ENCODE measurements around the gene METTL26.
A peak's percentile ranks its signal among the peaks of the same experiment; 100 is the strongest.

METTL26 gene

DNA sequence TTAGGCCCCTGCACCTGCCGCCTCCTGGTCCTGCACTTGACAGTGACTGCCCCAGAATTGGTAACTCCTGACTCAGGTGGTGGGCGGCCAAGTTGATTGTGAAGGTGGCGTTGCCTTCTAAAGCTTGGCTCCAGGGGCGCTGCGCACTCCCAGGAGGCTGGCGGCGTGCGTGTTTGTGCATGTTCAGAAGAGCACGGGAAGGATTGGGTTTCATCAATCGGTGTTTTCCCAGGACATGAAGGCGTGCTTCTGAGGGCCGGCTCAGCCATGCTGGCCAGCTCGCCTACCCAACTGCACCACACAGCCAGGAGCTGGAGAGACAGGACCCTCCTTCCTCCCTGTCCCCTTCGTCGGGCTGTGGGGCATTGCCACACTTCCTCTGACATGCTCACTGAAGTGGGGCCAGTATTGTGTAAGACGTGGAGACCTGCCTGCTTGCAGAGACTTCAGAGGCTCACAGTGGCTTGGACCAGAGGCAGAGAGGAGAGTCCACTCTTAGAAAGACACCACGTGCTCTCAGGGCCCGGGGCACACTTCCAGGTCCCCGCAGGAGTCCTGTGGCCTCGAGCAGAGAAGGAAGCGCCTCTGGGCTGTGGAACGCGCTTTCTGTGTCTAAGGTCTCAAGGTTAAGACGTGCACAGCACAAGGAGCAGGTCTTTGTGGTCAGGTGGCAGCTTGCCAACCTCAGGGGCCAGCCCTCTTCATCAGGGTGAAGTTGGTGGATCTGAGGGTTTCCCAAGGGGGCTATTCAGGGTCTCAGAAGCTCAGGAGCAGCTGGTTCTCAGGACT is 43.4 kb downstream of the METTL26 start:
- Mint-ChIP-seq H3K9me3 (no peaks in the 10 kb centered on the region), H3K27me3 (no peaks in the 10 kb centered on the region), H3K36me3 (ENCODE audit: insufficient read depth) (peaks cover 29% of the 10 kb centered on the region), H3K27ac (peak overlapping the region in 1 of 2 donors; percentile 49), H3K4me1 (ENCODE audit: low read depth in 2 of 2) (peaks cover 48 to 51% of the 10 kb centered on the region in 2 donors), H3K4me3 (peak overlapping the region in 1 of 2 donors; percentile 40)
- ATAC-seq (replicated peaks) (no peak), DNase-seq (no peak)

DNA sequence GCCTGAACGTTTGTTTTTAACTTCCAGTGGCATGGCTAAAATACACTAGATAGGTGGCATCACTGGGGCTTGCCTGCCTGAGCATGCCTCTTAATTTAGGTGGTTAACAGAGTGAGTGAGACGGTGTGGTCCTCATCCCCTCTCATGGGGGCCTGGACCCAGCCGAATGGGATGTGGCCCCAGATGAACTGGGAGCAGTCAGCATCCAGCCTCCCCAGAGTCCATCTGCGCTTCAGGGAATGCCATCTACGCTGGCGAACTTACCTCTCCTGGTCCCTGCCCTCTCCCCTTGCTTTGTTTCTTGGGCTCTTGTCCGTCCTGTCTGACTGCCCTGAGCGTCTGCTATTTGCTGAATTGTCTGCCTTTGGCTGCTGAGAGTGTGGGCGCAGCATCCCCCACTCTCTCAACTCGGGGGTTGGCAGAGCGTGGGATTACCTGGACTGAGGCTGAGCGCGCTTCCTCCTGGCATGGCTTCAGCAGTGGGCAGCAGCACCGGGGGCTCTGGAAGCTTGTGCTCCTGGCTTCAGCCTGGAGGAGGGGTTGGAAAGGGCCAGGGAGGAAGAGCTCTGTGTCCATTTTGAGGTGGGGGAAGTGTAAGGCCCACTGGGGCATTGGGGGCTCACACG is 44.1 kb downstream of the METTL26 start:
- Mint-ChIP-seq H3K27ac (no peak overlapping the region), H3K27me3 (no peaks in the 10 kb centered on the region), H3K9me3 (no peaks in the 10 kb centered on the region), H3K4me3 (peak overlapping the region; percentile 81 to 93), H3K36me3 (ENCODE audit: insufficient read depth) (peaks cover 27% of the 10 kb centered on the region), H3K4me1 (ENCODE audit: low read depth in 2 of 2) (peaks cover 51% of the 10 kb centered on the region in 2 donors)
- DNase-seq (no peak), ATAC-seq (replicated peaks) (no peak)

DNA sequence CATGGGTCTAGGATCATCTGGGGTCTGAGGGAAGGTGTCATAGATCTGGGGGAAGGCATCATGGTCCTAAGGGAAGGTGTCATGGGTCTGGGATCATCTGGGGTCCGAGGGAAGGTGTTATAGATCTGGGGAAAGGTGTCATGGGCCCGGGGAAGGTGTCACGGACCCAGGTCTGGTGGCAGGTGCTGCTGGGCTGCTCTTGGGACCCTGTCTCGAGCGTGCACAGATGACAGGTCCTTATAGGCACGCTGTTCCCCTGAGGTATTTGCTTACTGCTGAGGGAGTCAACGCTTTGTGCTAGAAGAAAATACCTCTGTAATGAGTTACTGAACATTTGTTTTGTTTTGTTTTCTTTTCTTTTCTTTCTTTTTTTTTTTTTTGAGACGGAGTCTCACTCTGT is 44.9 kb downstream of the METTL26 start:
- H3K36me3 Mint-ChIP-seq (ENCODE audit: insufficient read depth): peaks cover 26% of the 10 kb centered on the region
- DNase-seq (no peak), ATAC-seq (replicated peaks) (no peak)
- peaks cover 45 to 47% of the 10 kb centered on the region in 2 donors for H3K4me1 Mint-ChIP-seq (ENCODE audit: low read depth in 2 of 2)
- no peaks in the 10 kb centered on the region for H3K27me3 Mint-ChIP-seq
- peak overlapping the region; percentile 81 to 93 for H3K4me3 Mint-ChIP-seq
- H3K27ac Mint-ChIP-seq: peak overlapping the region; percentile 57 to 77
- no peaks in the 10 kb centered on the region for H3K9me3 Mint-ChIP-seq

DNA sequence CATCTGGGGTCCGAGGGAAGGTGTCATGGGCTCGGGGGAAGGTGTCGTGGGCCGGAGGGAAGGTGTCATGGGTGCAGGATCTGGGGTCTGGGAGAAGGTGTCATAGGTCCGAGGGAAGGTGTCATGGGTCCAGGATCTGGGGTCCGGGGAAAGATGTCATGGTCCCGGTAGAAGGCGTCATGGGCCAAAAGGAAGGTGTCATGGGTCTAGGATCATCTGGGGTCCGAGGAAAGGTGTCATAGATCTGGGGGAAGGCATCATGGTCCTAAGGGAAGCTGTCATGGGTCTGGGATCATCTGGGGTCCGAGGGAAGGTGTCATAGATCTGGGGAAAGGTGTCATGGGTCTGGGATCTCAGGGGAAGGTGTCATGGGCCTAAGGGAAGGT is 45.3 kb downstream of the METTL26 start:
- ATAC-seq (replicated peaks): no peak
- Mint-ChIP-seq H3K27ac (peak overlapping the region; percentile 57 to 77), H3K4me1 (ENCODE audit: low read depth in 2 of 2) (peaks cover 41 to 44% of the 10 kb centered on the region in 2 donors)

DNA sequence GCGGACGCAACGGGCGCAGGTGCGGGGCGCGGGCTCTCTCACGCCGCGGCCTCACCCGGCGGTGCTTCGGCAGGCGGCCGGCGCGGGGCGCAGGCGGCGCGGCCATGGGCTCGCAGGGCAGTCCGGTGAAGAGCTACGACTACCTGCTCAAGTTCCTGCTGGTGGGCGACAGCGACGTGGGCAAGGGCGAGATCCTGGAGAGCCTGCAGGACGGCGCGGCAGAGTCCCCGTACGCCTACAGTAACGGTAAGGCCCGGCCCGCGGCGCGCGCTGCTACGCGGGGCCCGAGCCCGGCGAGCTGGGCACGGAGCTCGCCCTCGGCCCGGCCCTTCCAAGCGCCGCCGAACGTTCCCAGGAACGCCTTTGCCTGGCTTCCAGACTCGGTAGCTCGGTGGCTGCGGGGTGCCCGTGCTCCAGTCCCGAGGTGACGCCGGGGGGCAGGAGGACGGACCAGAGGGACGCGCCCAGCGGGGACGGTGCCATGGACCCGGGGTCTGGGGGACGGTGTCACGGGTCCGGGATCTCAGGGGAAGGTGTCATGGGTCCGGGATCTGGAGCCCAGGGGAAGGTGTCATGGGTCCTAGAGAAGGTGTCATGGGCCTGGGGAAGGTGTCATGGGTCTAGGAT is 45.8 kb downstream of the METTL26 start:
- DNase-seq (peak in 1 of 3 experiments; percentile 16), ATAC-seq (replicated peaks) (no peak)
- H3K4me1 Mint-ChIP-seq (ENCODE audit: low read depth in 2 of 2): peaks cover 41 to 43% of the 10 kb centered on the region in 2 donors
- no peaks in the 10 kb centered on the region for H3K27me3 Mint-ChIP-seq
- peaks cover 26% of the 10 kb centered on the region for H3K36me3 Mint-ChIP-seq (ENCODE audit: insufficient read depth)
- H3K9me3 Mint-ChIP-seq: no peaks in the 10 kb centered on the region
- H3K4me3 Mint-ChIP-seq: peak overlapping the region; percentile 81 to 93
- peak overlapping the region; percentile 96 to 98 for H3K27ac Mint-ChIP-seq

More for the DNA sequence above, 45.3 kb downstream of the METTL26 start:
- Mint-ChIP-seq H3K9me3 (no peaks in the 10 kb centered on the region), H3K27me3 (no peaks in the 10 kb centered on the region), H3K36me3 (ENCODE audit: insufficient read depth) (peaks cover 26% of the 10 kb centered on the region), H3K4me3 (peak overlapping the region; percentile 81 to 93)
- no peak for DNase-seq

DNA sequence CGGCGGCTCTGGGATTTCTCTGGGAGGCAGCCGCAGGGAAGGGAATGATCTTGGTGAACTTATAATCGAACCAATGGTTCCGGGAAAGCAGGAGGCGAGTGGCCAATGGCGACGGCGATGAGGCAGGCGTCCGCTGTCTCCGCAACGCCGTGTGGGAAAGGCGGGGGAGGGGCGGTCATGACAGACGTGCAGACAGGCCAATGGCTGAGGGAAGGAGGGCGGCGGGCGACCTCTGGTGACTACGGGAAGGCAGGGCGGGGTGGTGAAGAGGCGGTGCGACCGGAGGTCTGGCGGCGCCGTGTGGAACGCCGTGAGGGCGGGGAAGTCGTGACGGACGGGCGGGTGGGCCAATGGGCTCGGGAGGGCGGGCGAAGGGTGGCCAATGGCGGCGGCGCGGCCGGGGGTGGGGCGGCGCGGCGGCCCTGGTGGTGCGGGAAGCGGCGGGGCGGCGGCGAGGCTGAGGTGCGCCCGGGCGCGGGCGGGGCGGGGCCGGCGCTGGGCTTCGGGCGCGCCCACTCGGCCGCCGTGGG is 46.4 kb downstream of the METTL26 start, which contains the start of gene RAB40C:
RAB40C (plus strand) TSS at position 409 of the 530 bp plus-strand sequence. CDS start 226 bp downstream, outside the sequence.
- Mint-ChIP-seq H3K36me3 (ENCODE audit: insufficient read depth) (peaks cover 26% of the 10 kb centered on the region), H3K27ac (peak within 1 kb of the TSS; percentile 96 to 98), H3K4me3 (peak within 1 kb of the TSS; percentile 92 to 93), H3K9me3 (no peaks in the 10 kb centered on the region), H3K27me3 (no peaks in the 10 kb centered on the region), H3K4me1 (ENCODE audit: low read depth in 2 of 2) (peaks cover 39% of the 10 kb centered on the region in 2 donors)
- ATAC-seq (replicated peaks) (peak; percentile 79), DNase-seq (peak; percentile 98 to 99 (median 99))

DNA sequence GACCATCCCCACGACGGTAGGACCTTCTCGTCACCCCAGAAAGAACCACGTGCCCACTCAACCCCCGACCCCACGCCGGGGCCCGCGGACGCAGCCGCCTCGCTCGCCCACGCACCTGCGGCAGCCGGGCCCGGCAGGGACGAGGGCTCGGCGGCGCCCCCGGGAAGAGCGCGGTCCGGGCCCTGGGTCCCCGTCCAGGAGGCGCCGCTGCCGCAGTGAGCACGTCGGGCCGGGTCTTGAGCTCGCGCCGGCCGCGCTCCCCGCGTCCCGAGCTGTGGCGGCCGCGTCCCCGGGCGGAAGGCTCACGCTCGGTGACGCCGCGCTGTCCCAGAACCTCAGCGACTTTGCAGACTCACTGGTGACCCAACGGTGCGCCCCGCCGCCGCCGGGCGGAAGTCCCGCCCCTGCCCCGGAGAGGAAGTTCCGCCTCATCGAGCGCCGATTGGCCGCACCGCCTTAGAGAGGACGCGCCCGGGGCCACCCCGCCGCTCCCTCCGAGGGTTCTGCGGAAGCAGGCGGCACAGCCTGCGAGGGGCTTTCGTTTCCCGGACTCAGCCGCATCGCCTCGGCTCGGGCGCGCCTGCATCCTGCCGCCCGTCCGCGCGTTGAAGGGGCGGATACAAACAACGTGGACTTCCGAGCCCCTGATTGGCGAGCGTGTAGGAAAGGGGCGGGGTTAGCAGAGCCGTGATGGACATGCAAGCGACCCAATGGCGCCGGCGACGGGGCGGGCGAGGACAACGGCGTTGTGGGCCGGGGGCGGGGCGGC is 47.0 kb downstream of the METTL26 start:
- Mint-ChIP-seq H3K9me3 (no peaks in the 10 kb centered on the region), H3K4me3 (peak overlapping the region; percentile 92 to 93), H3K4me1 (ENCODE audit: low read depth in 2 of 2) (peaks cover 32 to 35% of the 10 kb centered on the region in 2 donors), H3K27ac (peak overlapping the region; percentile 96 to 98), H3K36me3 (ENCODE audit: insufficient read depth) (peaks cover 26% of the 10 kb centered on the region), H3K27me3 (no peaks in the 10 kb centered on the region)
- ATAC-seq (replicated peaks) (peak; percentile 71), DNase-seq (peak; percentile 98 to 99 (median 99))

DNA sequence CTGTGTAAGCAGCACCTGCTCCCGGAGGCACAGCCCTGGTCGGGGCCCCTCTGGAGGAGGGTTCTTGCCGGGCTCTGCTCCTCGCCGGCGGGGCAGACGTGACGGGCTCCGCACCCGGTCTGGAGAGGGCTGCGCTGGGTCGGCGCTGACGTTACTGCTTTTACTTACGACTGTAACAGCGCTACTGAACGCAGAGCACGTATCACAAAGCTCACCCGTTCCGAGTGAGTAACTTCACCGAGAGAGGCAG is 47.5 kb downstream of the METTL26 start:
- Mint-ChIP-seq H3K4me3 (peak overlapping the region; percentile 92 to 93), H3K27me3 (no peaks in the 10 kb centered on the region), H3K36me3 (ENCODE audit: insufficient read depth) (peaks cover 26% of the 10 kb centered on the region), H3K9me3 (no peaks in the 10 kb centered on the region), H3K4me1 (ENCODE audit: low read depth in 2 of 2) (peaks cover 29 to 31% of the 10 kb centered on the region in 2 donors), H3K27ac (peak overlapping the region; percentile 96 to 98)
- ATAC-seq (replicated peaks) (peak; percentile 20), DNase-seq (peak; percentile 49 to 59 (median 52))

DNA sequence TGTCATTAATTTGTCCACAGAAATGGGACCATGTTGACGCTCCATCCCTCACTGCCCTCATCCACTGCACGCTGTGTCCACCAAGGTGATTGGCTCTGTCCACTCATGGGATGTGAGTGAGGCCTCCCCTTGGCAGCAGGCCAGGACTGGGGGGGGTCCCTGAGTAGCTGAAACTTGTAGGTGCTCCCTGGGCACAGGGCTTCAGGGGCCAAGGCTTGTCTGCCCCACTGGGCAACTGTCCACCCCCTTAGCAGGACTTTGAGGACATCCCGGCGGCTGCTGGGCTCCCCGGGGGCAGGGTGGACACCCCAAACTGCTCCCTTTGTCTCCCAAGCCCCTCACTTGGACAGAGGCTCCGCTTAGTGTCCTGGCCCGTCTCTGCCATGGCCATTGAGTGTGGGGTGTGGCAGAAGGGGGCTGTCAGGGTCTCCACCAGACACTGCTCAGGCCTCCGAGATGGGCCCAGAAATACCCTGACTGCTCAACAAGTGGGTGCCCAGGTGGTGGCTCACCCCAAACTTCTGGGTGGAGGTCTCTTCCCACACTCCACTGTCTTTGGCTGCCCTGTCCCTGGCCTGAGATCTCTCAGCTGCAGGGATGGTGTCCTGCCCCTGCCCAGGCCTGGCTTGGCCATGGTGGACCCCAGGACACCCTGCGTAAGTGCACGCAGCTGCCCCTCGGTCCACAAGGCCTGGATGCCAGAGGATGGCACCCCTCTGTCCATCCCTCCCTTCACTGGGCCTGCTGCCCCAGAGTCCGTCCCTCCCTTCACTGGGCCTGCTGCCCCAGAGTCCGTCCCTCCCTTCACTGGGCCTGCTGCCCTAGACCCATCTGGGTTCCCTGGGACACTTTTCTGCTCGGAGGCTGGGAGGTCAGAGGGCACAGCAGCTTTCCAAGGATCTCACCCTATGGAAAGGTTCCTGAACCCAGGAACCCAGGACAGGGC is 49.2 kb downstream of the METTL26 start:
- peaks cover 26% of the 10 kb centered on the region for H3K36me3 Mint-ChIP-seq (ENCODE audit: insufficient read depth)
- H3K27me3 Mint-ChIP-seq: no peaks in the 10 kb centered on the region
- peak overlapping the region in 1 of 2 donors; percentile 66 for H3K27ac Mint-ChIP-seq
- H3K4me3 Mint-ChIP-seq: peak overlapping the region; percentile 61 to 93
- H3K4me1 Mint-ChIP-seq (ENCODE audit: low read depth in 2 of 2): peaks cover 22 to 24% of the 10 kb centered on the region in 2 donors
- no peaks in the 10 kb centered on the region for H3K9me3 Mint-ChIP-seq
- DNase-seq: no peak
- ATAC-seq (replicated peaks): no peak

DNA sequence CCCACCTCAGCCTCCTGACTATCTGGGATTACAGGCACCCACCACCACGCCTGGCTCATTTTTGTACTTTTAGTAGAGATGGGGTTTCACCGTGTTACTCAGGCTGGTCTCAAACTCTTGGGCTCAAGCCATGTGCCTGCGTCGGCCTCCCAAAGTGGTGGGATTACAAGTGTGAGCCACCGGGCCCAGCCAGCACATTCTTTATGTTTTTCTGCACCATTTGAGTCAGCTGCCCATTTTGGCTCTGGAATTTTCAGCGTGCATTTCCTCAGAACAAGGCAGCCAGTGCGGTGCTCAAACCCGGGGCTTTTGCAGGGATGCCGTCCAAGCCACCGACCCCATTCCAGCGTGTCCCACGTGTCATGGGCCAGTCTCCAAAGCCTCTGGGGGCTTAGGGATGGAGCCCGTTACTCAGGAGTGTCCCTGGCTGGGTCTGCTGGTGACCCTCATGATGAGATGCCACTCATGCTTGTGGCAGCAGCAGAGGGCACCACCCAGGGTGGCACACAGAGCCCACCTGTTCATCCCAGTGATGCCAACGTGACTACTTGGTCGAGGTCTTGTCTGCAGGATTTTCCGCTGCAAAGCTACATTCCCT is 50.0 kb downstream of the METTL26 start:
- peaks cover 23% of the 10 kb centered on the region for H3K36me3 Mint-ChIP-seq (ENCODE audit: insufficient read depth)
- H3K4me3 Mint-ChIP-seq: no peak overlapping the region
- DNase-seq: no peak
- no peaks in the 10 kb centered on the region for H3K9me3 Mint-ChIP-seq
- peak overlapping the region in 1 of 2 donors; percentile 86 for H3K27ac Mint-ChIP-seq
- ATAC-seq (replicated peaks): no peak
- peaks cover 15 to 18% of the 10 kb centered on the region in 2 donors for H3K4me1 Mint-ChIP-seq (ENCODE audit: low read depth in 2 of 2)
- no peaks in the 10 kb centered on the region for H3K27me3 Mint-ChIP-seq

DNA sequence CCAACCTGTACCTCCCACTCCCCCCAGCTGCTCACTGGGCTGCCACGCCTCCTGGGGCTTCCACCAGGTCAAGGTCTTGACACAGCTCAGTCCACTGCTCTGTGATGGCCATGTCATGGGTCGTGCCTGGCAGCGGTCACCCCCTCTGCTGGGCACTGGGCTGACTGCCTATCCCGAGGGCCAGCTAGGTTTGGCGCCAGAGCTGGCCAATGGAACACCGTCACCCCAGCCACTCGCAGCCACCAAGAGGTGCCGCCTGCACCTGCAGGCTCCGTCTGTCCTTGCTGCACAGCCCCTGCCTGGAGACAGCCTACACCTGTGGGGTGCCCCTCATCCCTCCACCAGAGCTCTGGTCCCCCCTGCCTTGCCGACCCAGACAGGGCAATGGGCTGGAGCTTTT is 50.8 kb downstream of the METTL26 start:
- ATAC-seq (replicated peaks) (no peak), DNase-seq (no peak)
- H3K36me3 Mint-ChIP-seq (ENCODE audit: insufficient read depth): peaks cover 18% of the 10 kb centered on the region
- H3K27ac Mint-ChIP-seq: peak overlapping the region in 1 of 2 donors; percentile 86
- no peak overlapping the region for H3K4me3 Mint-ChIP-seq
- no peaks in the 10 kb centered on the region for H3K27me3 Mint-ChIP-seq
- H3K9me3 Mint-ChIP-seq: no peaks in the 10 kb centered on the region
- H3K4me1 Mint-ChIP-seq (ENCODE audit: low read depth in 2 of 2): peaks cover 8 to 12% of the 10 kb centered on the region in 2 donors

All from effector memory CD8-positive, alpha-beta T cell (primary cell).